GM18499 (cell line): ENCODE results near the gene SMIM1.
"Not testable (repeated sequence)": the region's sequence is repeated elsewhere in the genome, so short reads cannot be mapped to it uniquely, and the experiment has no call there.

Source experiments
- ATAC-seq: cut with Tn5 transposase; IDR thresholded peaks from one replicate; pipeline ENCODE4 v1.9.1; 2021; ENCODE audit warnings: moderate number of reproducible peaks; ENCODE audit not compliant: insufficient read depth, unreplicated experiment

SMIM1 gene

DNA sequence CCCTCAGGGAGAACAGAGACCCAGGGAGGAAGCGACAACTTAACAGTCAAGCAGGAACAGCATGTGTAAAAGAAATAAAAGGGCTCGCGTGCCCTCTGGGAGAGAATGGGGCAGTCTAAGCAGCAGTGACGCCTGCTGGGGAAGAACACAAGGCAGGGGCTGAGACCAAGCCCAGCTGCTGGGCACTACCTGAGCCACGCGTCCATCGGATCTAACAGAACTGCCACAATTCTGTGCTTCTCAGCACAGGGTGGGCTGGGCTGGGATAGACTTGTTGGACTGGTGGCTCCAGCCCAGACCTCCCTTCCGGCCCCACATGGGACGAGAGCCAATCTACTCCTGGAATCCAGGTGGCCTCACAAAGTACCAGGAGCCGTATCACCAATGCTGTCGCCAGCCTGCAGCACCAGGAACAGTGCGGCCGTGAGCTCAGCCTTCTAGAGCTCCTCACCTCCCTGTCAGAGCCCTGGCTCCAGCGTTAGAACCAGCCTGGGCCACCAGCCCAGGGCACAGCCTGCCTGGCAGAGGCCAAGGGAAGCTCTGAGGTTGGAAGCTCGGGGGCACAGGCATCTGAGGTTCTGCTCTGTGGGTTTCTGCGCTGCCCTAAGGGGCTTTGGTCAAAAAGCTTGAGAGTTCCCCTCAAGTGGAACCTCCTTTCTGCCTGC, 16.3 kb downstream of the SMIM1 start:
- ATAC-seq = no peak

DNA sequence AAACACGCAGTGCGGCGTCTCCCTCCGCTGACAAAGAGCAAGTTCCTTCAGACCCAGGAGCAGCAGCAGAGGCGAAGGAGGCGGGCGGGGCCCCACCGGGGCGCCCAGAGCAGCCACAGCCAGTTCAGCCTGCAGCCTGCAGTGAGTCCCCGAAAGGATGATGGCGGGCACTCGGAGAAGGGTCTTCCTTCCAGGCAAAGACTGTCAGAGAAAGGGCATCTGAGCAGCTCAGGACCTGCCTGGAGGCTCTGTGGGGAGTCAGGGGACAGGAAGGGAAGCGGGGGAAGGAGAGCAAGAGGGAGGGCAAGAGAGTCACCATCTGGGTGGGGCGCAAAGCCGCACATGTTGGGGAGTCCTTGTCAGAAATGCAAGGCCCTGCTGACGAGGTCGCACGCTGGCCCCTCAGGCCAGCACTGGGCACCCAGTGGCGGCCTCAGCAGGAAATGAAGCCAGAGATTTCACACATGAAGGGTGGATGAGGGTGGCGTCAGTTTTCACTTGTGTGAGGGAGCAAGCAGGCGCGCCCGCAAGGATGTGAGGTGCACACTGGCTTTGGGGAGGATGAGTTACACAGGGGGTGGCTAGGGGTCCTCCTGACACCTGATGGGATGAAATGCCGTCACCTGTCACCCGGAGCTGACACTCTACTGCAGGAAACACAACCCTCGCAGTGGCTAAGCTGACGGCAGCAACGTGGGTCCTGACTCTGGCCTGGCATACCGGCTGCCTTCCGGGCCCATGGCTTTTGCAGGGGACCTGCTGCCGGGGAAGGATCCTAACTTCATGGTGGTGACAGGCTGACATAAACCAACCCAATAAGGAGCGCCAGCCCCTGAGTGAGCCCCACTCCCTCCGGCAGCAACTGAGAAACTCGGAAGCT, 17.1 kb downstream of the SMIM1 start:
- no peak for ATAC-seq

DNA sequence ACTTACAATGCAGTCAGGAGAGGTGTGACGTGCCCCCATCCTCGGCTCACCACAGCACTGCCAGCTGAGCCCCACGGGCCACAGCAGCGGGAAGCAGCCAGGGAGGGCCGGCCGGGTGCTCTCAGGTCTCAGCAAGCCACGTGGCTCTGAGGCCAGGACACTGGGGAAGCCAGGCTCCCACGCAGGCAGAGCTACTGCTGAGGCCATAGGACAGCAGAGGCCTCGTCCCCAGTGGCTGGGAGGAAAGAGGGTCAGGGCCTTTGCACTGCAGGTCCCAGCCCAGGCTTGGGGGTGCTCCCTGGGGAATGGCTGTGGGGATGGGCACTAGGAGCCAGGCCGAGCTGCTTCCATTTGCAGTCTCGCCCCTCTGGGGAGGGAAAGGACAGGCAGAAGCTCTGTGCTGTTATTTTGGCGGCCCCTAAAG, 18.0 kb downstream of the SMIM1 start:
- no peak for ATAC-seq

GRCh38 chr1:3790952-3791351, 18.4 kb downstream of the SMIM1 start:
- no peak for ATAC-seq

GRCh38 chr1:3795453-3796214, 23.1 kb downstream of the SMIM1 start:
- no peak for ATAC-seq

DNA sequence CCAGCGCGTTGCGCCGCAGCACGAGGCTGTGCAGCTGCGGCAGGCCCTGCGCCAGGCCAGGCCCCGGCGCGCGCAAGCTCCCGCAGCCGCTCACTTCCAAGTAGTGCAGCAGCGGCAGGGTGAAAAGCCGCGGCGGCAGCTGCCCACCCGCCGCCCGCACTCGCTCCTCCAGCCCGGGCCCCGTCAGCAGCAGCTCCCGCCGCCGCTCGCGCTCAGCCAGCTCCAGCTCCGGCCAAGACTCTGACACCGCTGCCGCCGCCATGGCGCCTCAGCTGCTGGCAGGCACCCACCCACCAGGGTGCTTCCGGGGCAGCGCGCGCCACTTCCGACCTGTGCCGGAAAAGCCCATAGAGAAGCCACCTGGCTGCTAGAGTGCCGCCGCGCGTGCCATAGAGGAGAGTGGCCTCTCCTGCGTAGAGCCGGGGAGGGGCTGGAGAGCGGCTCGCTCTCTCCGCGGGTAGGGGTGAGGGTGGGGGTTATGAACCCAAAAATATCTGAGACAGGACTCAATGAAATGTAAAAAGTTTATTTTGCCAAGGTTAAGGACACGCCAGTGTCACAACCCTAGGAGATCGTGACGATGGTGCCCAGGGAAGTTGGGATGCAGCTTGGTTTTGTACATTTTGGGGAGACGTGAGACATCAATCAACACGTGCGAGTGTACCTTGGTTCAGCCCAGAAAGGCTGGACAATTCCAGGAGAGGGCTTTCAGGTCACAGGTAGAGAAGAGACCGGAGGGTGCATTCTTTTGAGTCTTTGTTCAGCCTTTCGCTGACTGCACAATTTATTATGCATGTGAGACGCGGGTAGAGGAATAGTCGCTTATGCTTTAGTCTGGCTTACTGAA, 23.9 kb downstream of the SMIM1 start, which contains the start of gene LRRC47:
LRRC47 (minus strand) TSS at position 284 of the 847 bp plus-strand sequence; CDS start at position 262, 22 bp downstream.
- ATAC-seq = peak; percentile 87

DNA sequence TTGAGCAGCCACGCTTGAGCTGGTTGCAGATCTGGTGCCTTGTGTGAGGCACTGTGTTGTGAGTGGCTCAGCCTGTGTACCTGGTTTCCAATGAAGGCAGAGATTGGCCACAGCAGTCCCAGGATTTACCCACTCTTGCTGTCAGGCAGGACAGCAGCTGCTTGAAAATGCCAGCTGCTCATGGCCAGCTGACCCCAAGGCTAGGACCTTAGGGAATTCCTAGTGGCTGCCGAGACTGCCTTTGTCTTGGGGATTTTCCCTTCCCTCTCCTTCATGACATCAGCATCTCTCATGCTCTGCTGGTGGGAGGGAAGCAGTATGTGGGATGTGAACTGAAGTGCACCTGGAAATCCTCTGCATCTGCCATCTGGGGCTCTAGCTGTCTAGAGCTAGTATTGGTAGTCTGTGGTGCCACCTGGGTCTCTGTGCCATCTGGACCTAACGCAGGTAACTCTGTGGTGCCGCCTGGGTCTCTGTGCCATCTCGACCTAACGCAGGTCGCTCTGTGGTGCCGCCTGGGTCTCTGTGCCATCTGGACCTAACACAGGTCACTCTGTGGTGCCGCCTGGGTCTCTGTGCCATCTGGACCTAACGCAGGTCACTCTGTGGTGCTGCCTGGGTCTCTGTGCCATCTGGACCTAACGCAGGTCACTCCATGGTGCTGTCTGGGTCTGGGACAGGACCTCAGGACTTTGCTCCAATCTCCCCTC, 27.6 kb downstream of the SMIM1 start:
- ATAC-seq = no peak

- ATAC-seq = not testable (repeated sequence)
These were observed 28.2 kb downstream of the SMIM1 start for GRCh38 chr1:3800795-3801194.

- no peak for ATAC-seq
These were observed 31.5 kb downstream of the SMIM1 start for GRCh38 chr1:3803905-3804626.

DNA sequence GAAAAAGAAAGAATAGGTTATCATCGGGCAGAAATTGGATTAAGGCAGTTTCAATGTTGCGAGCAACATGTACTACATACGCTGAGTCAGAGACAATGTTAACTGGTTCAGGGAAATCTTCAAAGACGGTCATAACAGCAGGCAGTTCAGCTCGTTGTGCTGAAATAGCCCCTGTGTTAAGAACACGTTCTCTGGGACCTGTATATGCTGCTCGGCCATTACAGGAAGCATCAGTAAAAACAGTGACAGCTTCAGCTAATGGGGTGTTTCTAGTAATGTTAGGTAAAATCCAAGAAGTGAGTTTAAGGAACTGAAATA, 32.0 kb downstream of the SMIM1 start:
- ATAC-seq = not testable (repeated sequence)

DNA sequence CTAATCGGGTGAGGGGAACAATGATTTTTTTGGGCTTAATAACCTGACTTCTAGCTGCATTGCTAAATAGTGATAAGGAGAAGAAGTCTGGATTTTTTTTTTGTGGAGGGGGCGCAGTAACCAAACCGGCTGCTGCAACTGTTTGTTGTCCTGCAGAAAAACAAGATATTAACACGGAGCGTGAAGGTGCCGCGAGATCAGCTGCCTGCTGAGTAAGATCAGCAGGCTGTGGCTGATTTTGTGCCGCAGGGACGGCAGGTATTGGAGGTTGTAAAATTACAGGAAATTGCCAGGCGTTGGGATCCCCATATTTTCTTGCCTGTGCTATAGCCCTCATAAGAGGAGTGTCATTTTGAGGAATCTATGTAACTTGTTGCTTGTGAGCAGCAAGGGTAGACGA, 32.5 kb downstream of the SMIM1 start:
- no peak for ATAC-seq

DNA sequence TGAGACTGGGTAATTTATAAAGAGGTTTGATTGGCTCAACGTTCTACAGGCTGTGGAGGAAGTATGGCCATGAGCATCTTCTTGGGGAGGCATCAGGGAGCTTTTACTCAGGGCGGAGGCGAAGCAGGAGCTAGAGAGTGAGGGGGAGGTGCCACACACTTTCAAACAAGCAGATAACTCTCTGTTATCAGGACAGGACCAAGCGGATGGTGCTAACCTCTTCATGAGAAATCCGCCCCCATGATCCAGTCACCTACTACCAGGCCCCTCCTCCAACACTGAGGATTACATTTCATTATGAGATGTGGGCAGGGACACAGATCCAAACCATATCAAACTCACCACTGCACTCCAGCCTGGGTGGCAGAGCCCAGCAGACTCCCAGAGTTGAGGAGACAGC, 35.2 kb downstream of the SMIM1 start:
- ATAC-seq = no peak

- ATAC-seq = no peak
These were observed 37.1 kb downstream of the SMIM1 start for GRCh38 chr1:3809680-3810079.

DNA sequence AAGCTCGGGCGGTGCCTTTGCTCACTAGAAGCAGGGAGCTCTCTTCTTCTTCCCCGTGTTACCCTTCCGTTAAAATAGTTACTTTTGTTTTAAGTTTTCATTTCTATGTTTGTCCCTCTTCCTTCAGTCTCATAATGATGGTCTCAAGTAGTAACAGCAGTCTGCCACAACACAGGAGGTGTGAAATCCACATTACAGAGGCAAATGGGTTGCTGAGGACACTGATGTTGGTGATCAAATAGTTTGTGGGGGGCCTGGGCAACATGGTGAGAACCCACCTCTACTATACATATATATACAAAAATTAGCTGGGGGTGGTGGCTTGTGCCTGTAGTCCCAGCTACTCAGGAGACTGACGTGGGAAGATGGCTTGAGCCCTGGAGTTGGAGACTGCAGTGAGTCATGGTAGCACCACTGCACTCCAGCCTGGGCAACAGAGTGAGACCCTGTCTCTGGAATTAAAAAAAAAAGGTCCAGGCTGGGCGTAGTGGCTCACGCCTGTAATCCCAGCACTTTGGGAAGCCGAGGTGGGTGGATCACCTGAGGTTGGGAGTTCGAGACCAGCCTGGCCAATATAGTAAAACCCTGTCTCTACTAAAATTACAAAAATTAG, 37.7 kb downstream of the SMIM1 start:
- not testable (repeated sequence) for ATAC-seq

- ATAC-seq = no peak
These were observed 39.0 kb downstream of the SMIM1 start for GRCh38 chr1:3811595-3811911.

- ATAC-seq = no peak
These were observed 41.5 kb downstream of the SMIM1 start for GRCh38 chr1:3814065-3814464.

DNA sequence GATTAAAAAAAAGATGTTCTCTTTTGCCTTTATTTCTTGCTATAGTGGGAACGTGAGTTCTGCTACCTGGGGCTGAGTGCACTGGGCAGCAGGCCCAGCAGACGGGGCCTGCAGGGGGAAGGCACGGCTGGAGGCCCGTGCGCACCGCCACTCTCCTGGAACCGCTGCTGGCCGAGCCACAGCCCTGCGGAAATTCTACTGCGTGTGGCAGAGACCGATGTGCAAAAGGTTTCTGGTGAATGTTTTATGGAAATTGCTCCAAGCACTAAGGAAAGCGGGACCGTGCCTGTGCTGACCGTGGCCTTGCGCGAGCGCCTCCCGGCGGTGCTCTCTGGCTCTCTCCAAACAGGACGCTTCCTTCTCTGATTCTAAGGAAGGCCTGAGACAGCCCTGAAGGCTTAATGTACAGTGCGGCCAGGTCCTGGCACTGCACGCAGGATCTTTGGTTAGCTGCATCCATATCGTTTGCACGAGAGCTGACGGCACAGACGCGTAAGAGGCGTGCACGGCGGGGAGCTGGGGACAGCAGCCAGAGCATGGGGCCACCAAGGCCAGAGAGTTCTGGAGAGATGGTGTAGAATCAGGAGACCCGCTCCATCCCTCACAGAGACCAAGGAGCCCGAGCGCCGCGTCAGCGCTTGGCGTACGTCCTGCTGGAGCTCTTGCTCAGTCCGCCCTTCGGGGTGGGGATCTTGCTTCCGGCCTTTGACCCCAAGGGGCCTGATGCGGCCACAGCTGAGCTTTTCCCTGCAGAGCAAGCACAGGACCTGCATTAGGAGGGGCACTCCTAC, 42.4 kb downstream of the SMIM1 start:
- ATAC-seq = no peak
